ENCODE data around the gene RELCH. TPM values are rescaled to one million over a fixed set of nuclear protein-coding genes. Genes with fewer than 3 reads are reported as not detected.

The RELCH gene
- total RNA-seq, 2 donors from 2014 or later, result 49.0 to 52.5 TPM

DNA sequence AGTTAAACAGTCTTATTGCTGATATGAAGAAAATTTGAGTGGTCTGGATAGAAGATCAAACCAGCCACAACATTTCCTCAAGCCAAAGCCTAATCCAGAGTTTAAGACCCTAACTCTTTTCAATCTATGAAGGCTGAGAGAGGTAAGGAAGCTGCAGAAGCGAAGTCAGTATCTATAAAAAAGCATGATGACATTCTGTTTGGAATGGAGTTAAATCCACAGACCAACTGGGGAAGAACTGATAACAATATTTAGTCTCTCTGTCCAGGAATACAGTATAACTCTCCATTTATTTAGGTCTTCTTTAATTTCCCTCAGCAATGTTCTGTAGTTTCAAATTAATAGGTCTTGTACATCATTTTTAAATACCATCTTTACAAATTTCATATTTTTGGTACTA is 16.2 kb upstream of the RELCH start:
- peaks cover 2% of the 10 kb centered on the region for H3K4me1 Mint-ChIP-seq
- H3K36me3 Mint-ChIP-seq (ENCODE audit: low read depth), result peaks cover 4% of the 10 kb centered on the region
- no peak overlapping the region for H3K4me3 Mint-ChIP-seq
- peak overlapping the region; percentile 19 for H3K27ac Mint-ChIP-seq
- no peak for DNase-seq
- ATAC-seq, result no peak
- H3K9me3 ChIP-seq (ENCODE audit: control insufficient read depth, low read length, poor library complexity, severe bottlenecking), result no peaks in the 10 kb centered on the region
- no peaks in the 10 kb centered on the region for H3K27me3 Mint-ChIP-seq

DNA sequence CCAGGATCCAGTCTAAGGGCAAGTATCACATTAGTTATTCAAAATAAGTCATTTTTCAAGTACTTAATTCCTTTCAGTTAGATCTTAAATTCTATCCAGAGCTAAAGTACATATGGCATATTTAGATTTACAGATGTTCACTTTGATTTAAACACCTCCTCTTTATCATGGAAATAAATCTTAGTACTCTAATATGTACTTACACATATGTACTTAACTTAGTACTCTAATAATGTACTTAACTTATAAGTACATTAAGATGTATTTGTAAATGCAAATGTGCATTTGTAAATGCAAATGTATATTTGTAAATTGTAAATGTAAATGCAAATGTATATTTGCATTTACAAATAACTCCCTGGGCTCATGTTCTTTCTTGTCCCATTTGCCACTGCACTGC is 14.8 kb upstream of the RELCH start:
- Mint-ChIP-seq H3K36me3 (ENCODE audit: low read depth) (peaks cover 4% of the 10 kb centered on the region), H3K27me3 (no peaks in the 10 kb centered on the region), H3K4me1 (peaks cover 8% of the 10 kb centered on the region), H3K4me3 (no peak overlapping the region), H3K27ac (no peak overlapping the region)
- DNase-seq (no peak), ATAC-seq (no peak)
- no peaks in the 10 kb centered on the region for H3K9me3 ChIP-seq (ENCODE audit: control insufficient read depth, low read length, poor library complexity, severe bottlenecking)

DNA sequence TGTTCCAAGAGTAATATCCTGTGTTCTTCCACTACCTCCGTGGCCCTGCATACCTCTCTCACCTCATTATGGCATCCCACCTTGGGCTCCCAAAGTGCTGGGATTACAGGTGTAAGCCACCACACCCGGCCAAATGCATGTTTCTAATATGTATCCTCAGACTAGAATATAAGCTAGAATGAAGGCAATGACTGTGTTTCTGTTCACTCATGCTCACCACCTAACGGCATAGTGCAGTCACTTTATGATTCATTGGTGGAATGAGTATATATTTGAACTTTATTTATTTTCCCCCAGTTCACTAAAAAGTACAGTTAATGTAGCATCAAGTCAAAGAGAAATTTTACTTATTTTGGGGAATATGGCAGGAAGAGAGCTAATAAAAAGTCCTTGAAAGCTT is 11.5 kb upstream of the RELCH start:
- Mint-ChIP-seq H3K27me3 (no peaks in the 10 kb centered on the region), H3K4me1 (peaks cover 17% of the 10 kb centered on the region), H3K36me3 (ENCODE audit: low read depth) (peaks cover 2% of the 10 kb centered on the region), H3K27ac (no peak overlapping the region), H3K4me3 (no peak overlapping the region)
- ATAC-seq, result no peak
- DNase-seq, result no peak
- H3K9me3 ChIP-seq (ENCODE audit: control insufficient read depth, low read length, poor library complexity, severe bottlenecking), result no peaks in the 10 kb centered on the region

DNA sequence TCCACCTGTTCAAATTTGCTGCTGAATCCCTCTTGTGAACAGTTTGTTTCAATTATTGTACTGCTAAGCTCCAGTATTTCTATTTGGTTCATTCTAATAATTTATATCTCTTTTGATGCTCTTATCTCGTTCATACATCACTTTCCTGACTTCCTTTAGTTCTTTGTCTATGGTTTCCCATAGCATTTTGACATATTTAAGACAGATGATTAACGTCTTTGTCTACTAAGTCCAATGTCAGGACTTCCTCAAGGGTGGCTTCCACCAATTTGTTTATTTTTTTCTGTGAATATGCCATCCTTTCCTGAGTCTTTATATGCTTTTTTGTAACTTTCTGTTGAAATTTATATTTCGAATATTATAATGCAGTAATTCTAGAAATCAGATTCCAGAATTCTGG is 9.8 kb upstream of the RELCH start:
- ATAC-seq, result no peak
- Mint-ChIP-seq H3K4me3 (no peak overlapping the region), H3K4me1 (peaks cover 19% of the 10 kb centered on the region), H3K27me3 (no peaks in the 10 kb centered on the region), H3K36me3 (ENCODE audit: low read depth) (peaks cover 4% of the 10 kb centered on the region), H3K27ac (no peak overlapping the region)
- DNase-seq, result no peak
- no peaks in the 10 kb centered on the region for H3K9me3 ChIP-seq (ENCODE audit: control insufficient read depth, low read length, poor library complexity, severe bottlenecking)

DNA sequence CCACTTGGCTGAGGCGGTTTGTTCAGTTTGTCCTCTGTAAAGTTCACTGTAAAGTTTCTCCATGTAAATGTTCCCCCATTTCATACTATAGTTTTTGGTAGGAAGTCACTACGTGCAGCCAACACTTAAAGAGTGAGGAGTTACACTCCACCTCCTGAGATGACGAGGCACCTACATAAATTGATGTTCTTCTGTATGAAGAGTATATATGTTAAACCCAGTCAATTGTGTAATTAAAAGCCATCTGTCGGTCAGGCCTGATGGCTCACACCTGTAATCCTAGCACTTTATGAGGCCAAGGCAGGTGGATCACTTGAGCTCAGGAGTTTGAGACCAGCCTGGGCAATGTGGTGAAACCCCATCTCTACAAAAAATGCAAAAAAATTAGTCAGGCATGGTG is 7.8 kb upstream of the RELCH start:
- no peak overlapping the region for H3K27ac Mint-ChIP-seq
- H3K36me3 Mint-ChIP-seq (ENCODE audit: low read depth), result peaks cover 4% of the 10 kb centered on the region
- no peaks in the 10 kb centered on the region for H3K27me3 Mint-ChIP-seq
- H3K9me3 ChIP-seq (ENCODE audit: control insufficient read depth, low read length, poor library complexity, severe bottlenecking), result no peaks in the 10 kb centered on the region
- no peak for ATAC-seq
- peaks cover 23% of the 10 kb centered on the region for H3K4me1 Mint-ChIP-seq
- no peak overlapping the region for H3K4me3 Mint-ChIP-seq
- DNase-seq, result no peak

DNA sequence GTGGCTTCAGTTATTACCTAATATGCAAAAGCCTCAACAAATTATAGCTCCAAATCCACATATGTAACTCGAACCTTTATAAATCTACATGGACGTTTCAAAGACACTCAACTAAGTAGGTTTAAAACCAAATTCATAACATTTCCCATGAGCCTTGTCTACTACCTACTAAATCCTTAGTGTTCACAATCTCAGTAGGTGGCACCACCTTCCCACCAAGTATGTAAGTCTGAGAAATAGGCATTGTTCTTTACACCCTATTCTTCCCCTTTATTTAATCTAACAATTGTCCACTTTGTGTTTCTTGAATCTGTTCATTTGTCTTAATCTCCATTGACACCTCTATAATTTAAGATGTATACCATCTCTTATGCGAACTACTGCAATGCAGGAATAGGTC is 4.8 kb upstream of the RELCH start:
- no peak for ATAC-seq
- Mint-ChIP-seq H3K36me3 (ENCODE audit: low read depth) (peaks cover 4% of the 10 kb centered on the region), H3K27ac (no peak overlapping the region), H3K27me3 (no peaks in the 10 kb centered on the region), H3K4me3 (peak overlapping the region; percentile 19), H3K4me1 (peaks cover 19% of the 10 kb centered on the region)
- no peak for DNase-seq
- no peaks in the 10 kb centered on the region for H3K9me3 ChIP-seq (ENCODE audit: control insufficient read depth, low read length, poor library complexity, severe bottlenecking)

DNA sequence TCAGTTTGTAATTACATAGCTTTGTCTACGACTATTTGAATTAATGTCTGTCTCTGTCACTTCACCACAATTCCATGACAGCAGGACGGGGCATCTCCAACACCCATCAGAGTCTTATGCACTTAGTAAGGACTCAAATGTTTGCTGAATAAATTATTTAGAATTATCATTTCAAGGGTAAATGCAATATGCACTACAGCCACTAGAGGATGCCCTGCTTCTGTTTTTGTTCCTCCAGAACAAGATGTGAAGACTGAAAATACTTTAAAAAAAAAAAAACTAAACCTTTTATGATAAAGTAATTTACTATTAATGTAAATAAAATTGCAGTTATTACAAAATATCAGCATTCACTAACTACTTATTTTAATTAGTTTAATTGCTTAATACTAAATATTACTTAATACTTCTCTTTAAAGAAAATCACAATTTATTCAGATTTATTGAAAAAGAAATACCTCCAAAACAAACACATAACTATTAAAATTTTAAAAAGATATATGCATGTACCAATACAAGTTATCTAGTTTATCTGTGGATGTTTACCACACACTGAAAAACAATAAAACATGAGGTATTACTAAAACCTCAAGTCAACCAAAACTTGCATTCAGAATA is 3.4 kb upstream of the RELCH start:
- H3K36me3 Mint-ChIP-seq (ENCODE audit: low read depth), result peaks cover 7% of the 10 kb centered on the region

DNA sequence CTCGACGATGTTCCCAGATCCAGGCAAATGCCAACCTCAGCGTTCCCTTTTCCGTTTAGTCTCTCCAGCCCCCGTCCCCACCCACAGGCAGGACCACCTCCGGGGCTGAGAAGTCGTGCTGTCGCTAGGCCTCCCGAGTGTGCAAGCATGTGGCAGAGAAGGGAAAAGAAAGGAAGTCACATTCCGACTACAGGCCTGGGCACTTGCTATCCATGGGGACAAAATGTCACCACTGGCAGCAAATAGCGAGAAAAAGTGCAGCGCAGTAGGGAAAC is 619 bp upstream of the RELCH start:
- Mint-ChIP-seq H3K27ac (peak overlapping the region; percentile 98), H3K36me3 (ENCODE audit: low read depth) (peaks cover 7% of the 10 kb centered on the region), H3K4me1 (peaks cover 43% of the 10 kb centered on the region), H3K4me3 (peak overlapping the region; percentile 100), H3K27me3 (no peaks in the 10 kb centered on the region)
- ATAC-seq (no peak), DNase-seq (no peak)
- no peaks in the 10 kb centered on the region for H3K9me3 ChIP-seq (ENCODE audit: control insufficient read depth, low read length, poor library complexity, severe bottlenecking)

More for the DNA sequence above, 3.4 kb upstream of the RELCH start:
- no peak overlapping the region for H3K27ac Mint-ChIP-seq
- no peaks in the 10 kb centered on the region for H3K27me3 Mint-ChIP-seq
- ATAC-seq, result no peak
- peak in 1 of 3 donors; percentile 30 for DNase-seq
- H3K9me3 ChIP-seq (ENCODE audit: control insufficient read depth, low read length, poor library complexity, severe bottlenecking), result no peaks in the 10 kb centered on the region
- H3K4me3 Mint-ChIP-seq, result no peak overlapping the region
- peaks cover 26% of the 10 kb centered on the region for H3K4me1 Mint-ChIP-seq

DNA sequence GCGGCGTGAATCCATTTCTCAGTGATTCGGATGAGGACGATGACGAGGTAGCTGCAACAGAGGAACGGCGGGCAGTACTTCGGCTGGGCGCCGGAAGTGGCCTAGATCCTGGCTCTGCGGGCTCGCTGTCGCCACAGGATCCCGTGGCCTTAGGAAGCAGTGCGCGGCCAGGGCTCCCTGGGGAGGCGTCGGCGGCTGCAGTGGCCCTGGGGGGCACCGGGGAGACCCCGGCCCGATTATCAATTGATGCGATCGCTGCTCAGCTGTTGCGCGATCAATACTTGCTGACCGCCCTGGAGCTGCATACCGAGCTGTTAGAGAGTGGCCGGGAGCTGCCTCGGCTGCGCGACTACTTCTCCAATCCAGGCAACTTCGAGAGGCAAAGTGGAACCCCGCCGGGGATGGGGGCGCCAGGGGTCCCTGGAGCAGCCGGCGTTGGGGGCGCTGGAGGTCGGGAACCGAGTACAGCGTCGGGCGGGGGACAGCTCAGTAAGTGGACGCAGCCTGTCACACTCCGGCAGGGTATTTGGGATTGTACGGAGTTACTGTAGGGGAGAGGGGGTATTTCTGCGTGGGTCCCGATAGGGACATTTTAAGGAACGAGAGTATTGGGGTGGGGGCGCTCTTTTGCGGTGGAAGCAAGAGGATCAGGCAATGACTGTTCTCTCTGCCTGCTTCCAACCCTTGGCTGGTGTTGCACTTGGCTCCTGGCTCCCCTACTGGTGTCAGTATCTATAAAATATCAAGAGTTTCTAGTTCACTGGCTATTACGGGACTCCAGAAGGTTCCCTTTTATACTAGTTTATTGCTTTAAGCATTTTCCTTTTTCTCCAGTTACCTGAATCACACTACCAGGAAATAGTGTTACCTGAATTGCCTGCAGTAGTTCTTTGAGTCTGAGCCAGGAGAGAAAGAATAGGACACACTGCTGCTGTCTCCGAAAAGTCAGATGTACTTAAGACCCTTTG is 772 bp downstream of the RELCH start:
- H3K36me3 Mint-ChIP-seq (ENCODE audit: low read depth), result peaks cover 5% of the 10 kb centered on the region
- peak overlapping the region; percentile 98 for H3K27ac Mint-ChIP-seq
- H3K4me3 Mint-ChIP-seq, result peak overlapping the region; percentile 100
- peak in 1 of 3 donors; percentile 12 for DNase-seq
- H3K9me3 ChIP-seq (ENCODE audit: control insufficient read depth, low read length, poor library complexity, severe bottlenecking), result no peaks in the 10 kb centered on the region
- H3K27me3 Mint-ChIP-seq, result no peaks in the 10 kb centered on the region
- ATAC-seq, result no peak
- peaks cover 54% of the 10 kb centered on the region for H3K4me1 Mint-ChIP-seq

DNA sequence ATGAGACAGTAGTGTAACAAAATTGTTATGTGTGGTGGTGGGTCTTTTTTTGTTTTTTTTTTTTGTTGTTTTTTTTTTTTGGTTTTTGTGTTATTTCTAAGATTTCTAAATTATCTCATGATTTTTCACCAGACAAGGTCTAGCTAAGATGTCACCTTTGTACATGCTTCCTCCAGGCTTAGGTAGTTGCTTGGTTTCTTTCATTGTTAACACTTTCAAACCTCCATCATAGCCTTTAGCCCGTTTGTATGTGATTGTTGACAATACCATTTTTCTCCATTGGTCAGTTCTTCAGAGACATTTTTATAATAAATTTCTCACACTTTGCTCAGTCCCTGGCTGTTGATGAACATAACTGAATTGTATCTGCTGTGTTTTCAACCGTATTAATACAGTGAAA is 2.2 kb downstream of the RELCH start:
- Mint-ChIP-seq H3K4me1 (peaks cover 63% of the 10 kb centered on the region), H3K27me3 (no peaks in the 10 kb centered on the region)

DNA sequence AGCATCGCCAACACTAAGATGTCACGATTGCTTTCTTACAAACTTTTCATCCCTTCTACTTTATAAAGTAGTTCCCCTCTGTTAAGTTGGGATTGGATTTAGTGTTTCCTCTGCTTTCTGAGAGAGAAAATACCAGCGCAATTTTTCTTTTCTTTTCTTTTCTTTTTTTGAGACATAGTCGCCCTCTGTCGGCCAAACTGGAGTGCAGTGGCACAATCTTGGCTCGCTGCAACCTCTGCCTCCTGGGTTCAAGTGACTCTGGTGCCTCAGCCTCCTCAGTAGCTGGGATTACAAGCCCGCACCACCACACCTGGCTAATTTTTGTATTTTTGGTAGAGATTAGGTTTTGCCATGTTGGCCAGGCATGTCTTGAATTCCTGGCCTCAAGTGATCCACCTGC is 9.0 kb downstream of the RELCH start:
- Mint-ChIP-seq H3K4me3 (no peak overlapping the region), H3K36me3 (ENCODE audit: low read depth) (no peaks in the 10 kb centered on the region), H3K27ac (peak overlapping the region; percentile 65), H3K27me3 (no peaks in the 10 kb centered on the region), H3K4me1 (peaks cover 68% of the 10 kb centered on the region)
- DNase-seq (no peak), ATAC-seq (no peak)
- H3K9me3 ChIP-seq (ENCODE audit: control insufficient read depth, low read length, poor library complexity, severe bottlenecking), result no peaks in the 10 kb centered on the region

More for the DNA sequence above, 2.2 kb downstream of the RELCH start:
- Mint-ChIP-seq H3K36me3 (ENCODE audit: low read depth) (peaks cover 5% of the 10 kb centered on the region), H3K4me3 (peak overlapping the region; percentile 100), H3K27ac (peak overlapping the region; percentile 98)
- no peak for DNase-seq
- H3K9me3 ChIP-seq (ENCODE audit: control insufficient read depth, low read length, poor library complexity, severe bottlenecking), result no peaks in the 10 kb centered on the region
- no peak for ATAC-seq

DNA sequence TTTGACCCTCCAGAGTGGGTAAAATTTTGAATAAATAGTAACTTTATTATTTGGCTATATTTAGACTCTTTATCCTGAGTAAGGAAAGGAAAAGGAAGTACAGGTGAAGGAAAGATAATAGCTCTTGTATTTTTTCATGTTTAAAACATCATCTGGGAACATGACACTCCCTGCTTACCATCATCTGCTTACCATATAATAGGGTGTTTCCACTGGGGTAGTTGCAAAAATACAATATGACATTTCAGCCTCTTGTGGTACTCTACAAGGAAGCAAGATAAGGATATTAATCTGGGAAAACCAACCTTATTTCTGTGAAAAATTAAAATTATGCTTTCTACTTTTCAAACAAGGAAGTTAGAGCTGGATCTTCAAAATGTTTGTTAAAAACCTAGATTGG is 9.9 kb downstream of the RELCH start:
- Mint-ChIP-seq H3K27ac (peak overlapping the region; percentile 32), H3K27me3 (no peaks in the 10 kb centered on the region), H3K4me1 (peaks cover 60% of the 10 kb centered on the region), H3K4me3 (no peak overlapping the region), H3K36me3 (ENCODE audit: low read depth) (no peaks in the 10 kb centered on the region)
- no peaks in the 10 kb centered on the region for H3K9me3 ChIP-seq (ENCODE audit: control insufficient read depth, low read length, poor library complexity, severe bottlenecking)
- DNase-seq (no peak), ATAC-seq (no peak)

DNA sequence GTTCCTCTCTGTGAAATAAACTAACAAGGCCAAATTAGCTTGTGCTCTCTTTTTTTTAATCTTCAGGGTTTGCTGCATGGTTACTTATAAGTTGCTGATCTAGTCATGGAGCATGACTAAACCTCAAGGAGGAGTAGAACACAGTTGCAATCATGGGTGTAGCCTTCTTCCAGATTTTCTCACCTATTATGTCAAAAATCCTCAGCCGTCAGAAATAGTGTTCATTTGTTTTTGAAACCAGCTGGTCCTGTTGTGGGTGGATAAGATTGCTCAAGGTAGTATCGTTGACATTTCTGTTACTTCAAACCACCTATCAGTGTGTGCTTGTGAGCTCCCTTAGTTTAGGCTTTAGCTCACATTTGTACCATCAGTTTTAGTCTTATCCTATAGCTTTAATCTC is 11.2 kb downstream of the RELCH start:
- Mint-ChIP-seq H3K4me1 (peaks cover 51% of the 10 kb centered on the region), H3K36me3 (ENCODE audit: low read depth) (no peaks in the 10 kb centered on the region), H3K27ac (peak overlapping the region; percentile 56), H3K27me3 (no peaks in the 10 kb centered on the region), H3K4me3 (no peak overlapping the region)
- DNase-seq, result no peak
- no peaks in the 10 kb centered on the region for H3K9me3 ChIP-seq (ENCODE audit: control insufficient read depth, low read length, poor library complexity, severe bottlenecking)
- no peak for ATAC-seq

DNA sequence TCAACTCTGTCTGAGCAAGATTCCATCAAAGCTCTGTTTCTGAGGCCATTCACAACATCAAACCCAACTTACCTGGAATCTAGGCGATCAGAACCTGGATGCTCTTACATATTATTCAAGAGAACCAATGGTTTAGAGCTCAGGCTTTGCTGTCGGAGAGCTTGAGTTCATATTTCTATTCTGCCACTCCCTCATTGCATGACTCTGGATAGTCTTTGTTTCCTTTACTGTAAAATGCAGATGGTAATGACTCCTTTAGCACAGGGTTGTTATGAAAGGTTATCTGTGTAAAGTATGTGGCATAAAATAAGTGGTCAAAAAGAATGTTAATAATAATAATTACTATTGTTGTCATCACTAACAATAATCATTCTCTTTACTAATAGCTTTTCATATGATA is 12.6 kb downstream of the RELCH start:
- no peak overlapping the region for H3K4me3 Mint-ChIP-seq
- DNase-seq, result no peak
- ATAC-seq, result no peak
- no peaks in the 10 kb centered on the region for H3K27me3 Mint-ChIP-seq
- H3K9me3 ChIP-seq (ENCODE audit: control insufficient read depth, low read length, poor library complexity, severe bottlenecking), result no peaks in the 10 kb centered on the region
- H3K27ac Mint-ChIP-seq, result no peak overlapping the region
- peaks cover 46% of the 10 kb centered on the region for H3K4me1 Mint-ChIP-seq
- no peaks in the 10 kb centered on the region for H3K36me3 Mint-ChIP-seq (ENCODE audit: low read depth)

All from T-helper 17 cell (primary cell).